ENCODE results near the gene ZIC4.

Gene ZIC4

DNA sequence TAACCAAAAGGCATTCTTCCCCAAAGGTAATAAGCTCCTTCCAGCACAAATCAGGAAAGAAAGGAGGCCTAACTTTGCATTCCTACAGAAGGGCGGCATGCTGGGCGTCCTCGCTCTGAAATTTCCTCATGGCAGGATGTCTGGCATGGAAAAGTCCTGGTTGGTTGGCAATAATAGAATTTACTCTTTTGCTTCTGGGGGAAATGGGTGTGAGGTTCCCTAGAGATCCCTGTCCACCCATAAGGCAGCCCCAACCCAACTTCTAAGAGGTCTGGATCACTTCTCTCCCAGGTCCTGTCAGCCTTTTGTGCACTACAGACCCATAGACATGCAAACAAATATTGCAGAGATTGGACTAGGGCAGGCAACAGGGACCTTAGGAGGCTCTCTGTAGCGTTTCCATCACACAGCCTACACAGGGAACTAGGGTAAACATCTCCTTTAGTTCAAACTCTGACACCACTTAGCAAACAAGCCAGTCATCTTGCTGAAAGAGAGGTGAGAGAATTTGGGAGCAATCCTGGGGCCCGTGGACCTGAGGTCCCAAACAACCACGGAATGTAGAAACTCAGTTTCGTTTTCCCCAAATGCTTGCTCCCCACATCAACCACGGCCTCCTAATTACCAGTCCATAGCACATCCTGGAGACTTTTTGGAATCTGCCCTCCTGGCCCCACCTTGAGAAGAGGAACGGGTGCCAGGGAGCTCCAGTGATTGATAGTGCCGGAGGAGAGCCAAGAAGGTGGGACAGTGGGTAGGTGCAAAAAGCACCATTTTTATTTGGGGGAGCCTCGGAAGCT is 2.1 kb downstream of the ZIC4 start:
- no peak for DNase-seq

GRCh38 chr3:147403511-147403910 is 2.8 kb downstream of the ZIC4 start:
- no peak for DNase-seq

DNA sequence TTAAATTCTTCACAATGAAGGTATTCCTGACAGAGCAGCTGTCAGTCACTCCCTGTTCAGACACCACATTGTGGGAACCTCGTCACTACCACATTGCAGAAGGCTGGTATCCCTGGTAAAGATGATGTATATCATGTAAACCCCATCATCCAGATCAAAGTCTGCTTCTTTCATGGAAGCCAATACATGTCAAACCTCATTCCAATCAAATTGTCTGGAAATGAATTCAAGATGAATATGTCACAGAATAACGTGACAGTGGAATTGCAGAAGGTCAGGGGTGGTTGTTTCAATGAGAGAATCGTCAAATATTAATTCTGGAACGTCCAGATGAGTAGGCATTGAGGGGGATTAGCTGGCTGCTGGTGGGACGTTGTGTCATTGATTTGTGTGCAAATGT is 4.2 kb downstream of the ZIC4 start:
- DNase-seq, result no peak

GRCh38 chr3:147401421-147401820 is 4.9 kb downstream of the ZIC4 start:
- DNase-seq, result no peak

DNA sequence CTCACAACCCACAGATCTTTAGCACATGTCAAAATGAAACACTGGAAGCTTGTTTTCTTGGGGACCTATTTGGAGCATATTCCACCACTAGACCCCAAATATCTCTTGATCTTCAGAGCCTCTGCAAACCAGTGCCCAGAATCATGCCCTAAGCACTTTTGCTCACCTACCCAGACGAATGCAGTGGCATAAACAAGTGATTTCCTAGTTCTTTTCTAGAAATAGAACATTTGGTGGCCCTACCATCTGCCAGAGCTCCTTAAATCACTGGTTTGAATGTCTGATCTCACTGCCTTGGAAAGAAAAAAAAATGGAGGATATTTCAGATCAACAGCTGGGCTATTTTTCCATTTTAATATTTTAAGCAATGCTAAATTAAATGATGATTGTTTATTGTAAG is 5.3 kb downstream of the ZIC4 start:
- DNase-seq, result no peak

- DNase-seq, result no peak
These were observed 6.2 kb downstream of the ZIC4 start for GRCh38 chr3:147400111-147400510.

GRCh38 chr3:147398813-147399534 is 7.4 kb downstream of the ZIC4 start:
- no peak for DNase-seq

- DNase-seq, result no peak
These were observed 8.2 kb downstream of the ZIC4 start for GRCh38 chr3:147397875-147398812.

DNA sequence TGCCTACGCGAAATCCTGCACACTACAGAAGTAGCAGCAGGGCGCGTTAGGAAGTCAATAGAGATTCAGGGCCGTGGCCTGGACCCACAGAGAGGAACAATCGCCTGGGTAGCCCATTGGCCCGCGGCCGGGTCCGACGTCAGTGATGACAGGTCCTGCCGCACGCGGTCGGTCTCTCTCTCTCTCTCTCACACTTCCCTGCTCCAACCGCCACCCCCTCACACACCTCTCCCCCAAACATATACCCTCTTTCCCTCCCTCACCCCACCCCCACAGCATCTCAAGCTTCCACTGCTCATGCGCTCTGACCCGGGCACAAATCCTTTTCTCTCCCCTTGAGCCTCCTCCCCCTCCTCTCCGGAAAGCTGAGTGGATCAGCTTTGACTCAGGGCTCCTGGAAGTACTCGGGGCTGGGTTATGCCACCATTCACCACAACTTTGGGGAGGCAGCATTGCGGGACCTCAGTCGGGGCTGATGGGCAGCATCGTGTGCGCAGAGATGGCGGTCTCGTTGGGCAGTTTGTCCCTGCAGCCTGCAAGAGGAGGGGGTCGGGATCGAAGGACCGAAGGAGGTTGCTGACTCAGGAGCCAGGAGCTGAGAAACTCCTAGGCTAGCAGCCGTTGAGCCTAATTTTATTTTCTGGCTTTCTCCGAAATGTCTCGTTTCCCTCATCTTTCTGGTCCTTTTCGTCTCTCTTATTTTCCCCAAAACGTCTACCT is 9.0 kb downstream of the ZIC4 start:
- no peak for DNase-seq

DNA sequence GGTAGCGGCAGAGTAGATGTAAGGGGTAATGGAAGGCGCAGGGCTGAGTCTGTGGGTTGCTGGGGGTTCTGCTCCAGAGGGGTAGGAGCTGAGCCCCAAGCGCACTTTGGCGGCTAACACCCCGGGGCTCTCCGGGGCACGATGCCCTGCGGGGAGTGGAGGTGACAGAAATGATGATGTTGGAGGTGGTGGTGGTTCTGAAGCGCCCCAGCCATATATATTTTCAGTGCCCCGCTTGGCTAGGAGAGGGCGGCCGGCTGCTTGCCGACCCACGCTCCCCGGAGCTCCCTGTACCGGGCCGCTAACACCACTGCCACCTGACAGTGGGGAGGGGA is 9.7 kb downstream of the ZIC4 start:
- no peak for DNase-seq

DNA sequence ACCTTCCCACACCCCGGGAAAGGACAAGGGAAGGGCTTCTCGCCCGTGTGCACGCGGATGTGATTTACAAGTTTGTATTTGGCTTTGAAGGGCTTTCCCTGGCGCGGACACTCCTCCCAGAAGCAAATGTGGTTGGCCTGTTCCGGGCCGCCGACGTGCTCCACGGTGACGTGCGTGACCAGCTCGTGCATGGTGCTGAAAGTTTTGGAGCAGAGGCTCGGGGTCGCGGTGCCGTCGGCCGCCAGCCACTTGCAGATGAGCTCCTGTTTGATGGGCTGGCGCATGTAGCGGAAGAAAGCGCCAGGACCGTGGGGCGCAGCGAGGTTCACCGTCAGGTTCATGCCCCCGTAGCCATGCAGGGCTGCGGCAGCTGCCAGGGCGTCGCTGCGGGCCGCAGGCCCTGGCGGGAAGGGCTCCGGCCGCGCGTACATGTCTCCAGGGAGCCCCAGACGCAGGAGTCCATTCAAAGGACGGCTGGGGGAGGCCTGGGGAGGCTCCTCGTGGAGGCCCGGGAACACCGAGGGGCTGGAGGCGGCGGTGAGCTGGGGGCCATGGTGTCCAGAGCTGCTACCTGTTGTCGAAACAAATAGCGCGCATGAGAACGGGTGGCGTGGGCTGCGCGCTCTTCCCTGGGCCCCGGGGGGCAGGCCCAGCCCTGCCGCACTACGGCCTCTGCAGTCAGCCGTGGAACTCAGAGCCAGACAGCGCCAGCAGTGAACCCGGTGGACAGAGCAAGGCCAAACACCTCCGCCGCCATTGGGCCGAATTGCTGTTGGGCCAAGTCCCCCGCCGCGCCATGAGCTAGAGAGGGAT is 10.2 kb downstream of the ZIC4 start:
- no peak for DNase-seq

DNA sequence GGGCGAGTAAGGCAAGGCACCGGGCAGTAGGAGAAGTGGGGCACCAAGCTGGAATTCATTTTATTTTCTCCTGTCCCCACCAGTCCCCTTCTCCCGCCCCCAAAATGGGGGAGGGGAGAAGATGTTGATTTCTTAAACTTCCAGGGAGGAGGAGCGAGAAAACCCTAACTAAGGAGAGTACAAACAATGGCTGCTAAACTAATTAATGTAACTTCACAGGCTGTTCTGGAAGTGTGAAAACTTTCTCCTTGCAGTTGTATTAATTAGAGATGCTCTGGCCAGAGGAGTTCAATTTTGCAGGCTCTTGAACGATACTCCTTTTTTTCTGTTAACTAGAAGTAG is 11.5 kb downstream of the ZIC4 start:
- DNase-seq, result no peak

DNA sequence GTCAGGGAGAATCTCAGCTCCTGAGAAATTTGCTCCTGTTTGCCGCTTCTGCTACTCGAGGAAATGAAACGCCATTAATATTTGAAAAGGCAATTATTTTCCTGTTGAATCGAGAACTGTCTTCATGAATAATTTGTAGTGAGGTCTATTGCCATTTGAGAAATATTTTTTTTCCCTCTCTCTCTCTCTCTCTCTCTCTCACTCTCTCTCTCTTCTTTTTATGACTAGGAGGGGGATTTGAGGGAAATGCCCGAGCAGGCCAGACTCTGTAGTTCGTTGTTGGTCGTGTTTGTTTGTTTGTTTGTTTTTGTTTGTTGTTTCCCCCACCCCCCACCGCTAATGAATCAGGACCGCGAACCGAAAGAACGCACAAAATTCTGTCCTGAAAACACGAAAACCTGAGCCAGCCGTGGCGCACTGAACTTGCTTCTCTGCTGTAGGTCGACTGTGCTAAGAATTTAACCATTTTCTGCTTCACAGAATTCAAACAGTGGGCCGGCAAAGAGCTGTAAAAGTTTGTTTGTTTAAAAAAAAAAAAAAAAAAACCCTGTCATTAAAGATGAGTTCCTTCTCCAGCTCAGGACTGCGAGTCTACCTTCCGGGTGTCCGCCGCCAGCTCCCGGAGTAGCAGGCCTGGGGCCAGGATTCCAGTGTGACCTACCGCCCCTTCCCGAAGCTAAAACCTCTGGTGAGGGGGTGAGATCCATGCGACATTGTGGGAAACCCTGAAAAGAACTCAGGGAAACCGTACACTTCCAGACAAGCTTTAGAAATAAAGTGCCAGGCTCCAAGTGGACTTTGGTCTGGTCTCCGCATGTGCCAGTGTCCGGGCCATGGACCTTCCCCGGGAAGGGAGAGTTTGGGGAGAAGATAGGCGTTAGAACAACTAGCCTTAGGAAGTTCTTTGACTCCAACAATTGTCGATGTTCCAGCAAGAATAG is 12.1 kb downstream of the ZIC4 start:
- DNase-seq, result no peak

GRCh38 chr3:147393261-147393942 is 12.9 kb downstream of the ZIC4 start:
- no peak for DNase-seq

DNA sequence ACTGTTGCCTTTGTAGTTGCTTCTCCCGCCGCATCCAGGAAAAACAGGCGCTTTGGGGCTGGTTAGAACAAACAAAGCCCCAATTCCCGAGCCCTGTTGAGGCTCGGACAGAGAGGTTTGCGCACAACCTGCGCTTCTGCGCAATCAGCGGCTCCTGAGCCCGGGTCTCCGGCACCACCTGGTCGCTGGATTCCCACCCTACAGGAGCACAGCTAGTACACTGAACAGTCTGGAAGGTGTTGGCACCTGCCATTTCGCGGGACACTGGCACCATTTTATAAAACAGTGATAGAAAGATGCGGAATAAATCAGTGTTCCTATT is 13.8 kb downstream of the ZIC4 start:
- no peak for DNase-seq

DNA sequence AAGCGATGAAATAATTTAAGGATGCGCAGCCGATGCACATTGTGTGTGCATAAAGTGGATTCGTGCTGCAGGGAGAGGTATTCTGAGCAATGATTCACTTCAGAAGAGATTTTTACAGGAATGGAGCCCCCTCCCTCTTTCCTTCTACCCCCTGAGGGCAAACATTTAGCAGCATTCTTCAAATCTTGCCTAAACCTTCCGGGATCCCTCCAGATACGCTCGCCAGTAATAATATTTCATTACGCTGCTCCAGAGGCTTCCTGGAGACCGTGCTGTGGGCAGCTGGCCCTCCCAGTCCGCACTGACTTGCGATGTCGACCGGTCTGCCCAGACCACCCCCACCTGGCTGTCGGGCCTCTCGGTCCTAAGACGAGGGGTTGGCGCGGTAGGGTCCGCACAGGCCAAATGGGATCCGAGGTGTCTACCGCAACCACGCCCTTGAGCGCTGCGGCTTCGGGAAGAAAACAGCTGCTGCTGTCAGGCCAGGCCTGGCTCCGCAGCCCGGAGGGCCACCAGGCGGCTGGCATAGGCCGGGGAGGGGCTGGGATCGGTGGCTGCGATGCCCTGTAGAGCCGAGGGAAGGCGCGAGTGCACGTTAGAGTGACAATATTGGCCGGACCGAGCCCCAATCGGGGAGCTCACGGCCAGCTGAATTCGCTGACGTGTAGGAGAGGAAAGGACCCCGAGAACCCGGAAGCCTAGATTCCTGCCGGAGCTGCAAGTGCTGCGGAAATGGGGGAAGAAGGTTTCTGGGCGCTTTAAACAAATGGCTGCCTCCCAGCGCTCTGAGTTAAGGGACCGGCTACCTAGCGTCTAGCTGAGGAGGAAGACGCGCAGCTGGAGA is 14.3 kb downstream of the ZIC4 start:
- DNase-seq, result no peak

DNA sequence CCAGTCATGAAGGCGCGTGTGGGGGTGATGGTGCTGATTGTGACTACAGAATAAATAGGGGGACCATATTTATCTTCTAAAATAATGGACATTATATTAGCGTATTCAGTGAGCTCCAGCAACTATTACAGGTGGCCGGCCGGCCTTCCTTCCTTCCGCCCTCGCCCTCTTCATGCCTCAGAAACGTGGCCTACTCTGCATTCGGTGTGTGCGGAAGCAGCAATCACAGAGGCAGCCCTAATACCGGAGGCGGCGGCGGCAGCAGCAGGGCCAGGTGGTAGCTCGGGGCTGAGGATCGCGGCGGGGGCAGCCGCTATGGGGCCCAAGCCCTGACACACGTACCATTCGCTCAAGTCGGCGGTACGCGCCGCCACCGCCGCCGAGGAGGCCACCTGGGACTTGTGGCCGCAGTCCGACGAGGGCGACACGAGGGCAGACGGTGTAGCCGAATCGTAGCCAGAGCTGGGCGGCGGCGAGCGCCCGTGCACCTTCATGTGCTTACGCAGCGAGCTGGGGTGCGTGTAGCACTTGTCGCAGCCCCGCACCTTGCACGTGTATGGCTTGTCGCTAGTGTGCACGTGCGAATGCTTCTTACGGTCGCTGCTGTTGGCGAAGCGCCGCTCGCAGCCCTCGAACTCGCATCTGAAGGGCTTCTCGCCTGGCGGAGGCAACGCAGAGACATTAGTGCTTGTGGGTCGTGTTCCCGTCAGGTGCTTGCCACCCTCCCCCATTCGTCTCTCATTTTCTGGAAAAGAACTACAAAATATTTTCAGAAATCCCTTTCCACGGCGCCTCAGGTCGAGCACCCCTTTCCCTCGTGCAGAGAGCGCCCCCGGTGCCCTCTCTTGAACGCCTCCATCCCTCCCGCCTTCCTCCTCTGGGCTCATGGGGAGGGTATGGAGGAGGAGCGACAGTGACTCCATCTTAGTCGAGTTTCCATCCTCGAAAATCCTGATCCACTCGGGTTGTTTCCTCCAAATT is 15.5 kb downstream of the ZIC4 start:
- no peak for DNase-seq

DNA sequence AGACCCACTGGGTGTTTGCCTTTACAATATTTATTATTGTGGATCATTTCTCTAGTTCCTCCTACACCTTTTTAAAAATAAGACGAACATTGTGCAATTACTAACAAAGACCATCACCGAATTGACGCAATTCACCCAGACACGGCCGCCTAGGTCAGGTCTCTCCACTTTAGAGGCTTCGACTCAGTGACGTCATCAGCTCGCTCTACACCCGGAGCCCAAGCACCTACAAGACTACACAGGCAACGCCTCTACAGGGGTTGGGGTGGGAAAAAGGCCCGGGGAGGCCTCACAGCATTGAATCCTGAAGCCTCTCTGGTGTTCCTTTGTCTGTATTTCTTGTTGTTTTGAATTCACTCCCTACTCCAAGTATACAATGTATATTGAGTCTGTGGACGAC is 16.6 kb downstream of the ZIC4 start:
- no peak for DNase-seq

All from CD4-positive, alpha-beta T cell treated with Interleukin-15 for 1 hour (primary cell).